GM10847 (cell line): ENCODE results near the gene ZFR.

Source experiments
- POLR2A ChIP-seq: IDR thresholded peaks from 2 replicates; pipeline ENCODE4 v1.6.1; 2011; ENCODE audit not compliant: insufficient read length; ENCODE audit errors: extremely low read depth

The ZFR gene

DNA sequence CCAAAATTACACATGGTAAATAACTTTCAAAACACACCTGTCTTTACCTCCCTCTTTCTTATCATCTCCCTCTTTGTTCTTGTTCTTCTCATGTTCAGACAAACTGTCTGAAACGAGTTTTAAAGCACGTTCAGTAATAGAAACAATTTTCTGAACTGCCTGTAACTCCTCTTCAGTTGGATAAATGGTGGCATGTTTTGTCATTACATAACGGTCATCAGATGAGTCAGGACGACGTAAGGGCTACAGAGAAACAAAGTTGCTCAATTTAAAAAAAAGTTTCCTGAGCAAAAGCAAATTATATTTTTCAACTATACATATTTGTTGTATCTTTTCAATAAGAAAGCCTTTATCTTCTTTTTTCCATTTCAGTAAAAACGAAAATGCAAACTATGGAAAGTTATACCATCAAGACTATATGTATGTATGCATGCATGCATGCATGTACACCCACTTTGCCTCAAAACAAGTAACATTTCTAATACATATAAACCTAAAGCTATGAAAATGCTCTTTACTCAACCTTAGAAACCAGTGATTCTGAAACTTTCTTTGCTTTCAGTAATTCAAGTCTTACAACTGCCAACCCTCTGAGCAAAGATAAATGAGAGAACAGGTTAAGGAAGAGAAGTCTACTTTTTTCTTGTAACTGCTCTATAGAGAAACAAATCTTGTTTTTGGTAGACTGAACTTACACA, 56.0 kb downstream of the ZFR start:
- TF ChIP-seq POLR2A, result no peak

DNA sequence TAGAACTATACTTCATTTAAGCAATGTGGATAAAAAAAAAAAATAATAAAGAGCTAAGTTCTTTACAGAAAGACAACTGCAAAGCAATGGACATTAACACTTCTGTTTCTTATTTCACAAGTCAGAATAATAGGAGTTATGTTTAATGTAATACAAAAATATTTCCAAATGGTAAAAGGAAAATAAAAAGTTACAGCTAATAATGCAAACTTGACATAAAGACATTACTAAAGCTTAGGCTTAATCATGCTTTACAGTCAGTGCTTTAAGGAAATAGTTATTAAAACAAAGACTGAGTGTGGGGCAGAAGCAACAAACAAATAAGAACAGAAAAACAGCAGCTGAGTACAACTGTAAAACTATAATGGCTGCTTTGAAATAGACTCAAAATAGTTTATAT, 56.7 kb downstream of the ZFR start:
- no peak for TF ChIP-seq POLR2A

DNA sequence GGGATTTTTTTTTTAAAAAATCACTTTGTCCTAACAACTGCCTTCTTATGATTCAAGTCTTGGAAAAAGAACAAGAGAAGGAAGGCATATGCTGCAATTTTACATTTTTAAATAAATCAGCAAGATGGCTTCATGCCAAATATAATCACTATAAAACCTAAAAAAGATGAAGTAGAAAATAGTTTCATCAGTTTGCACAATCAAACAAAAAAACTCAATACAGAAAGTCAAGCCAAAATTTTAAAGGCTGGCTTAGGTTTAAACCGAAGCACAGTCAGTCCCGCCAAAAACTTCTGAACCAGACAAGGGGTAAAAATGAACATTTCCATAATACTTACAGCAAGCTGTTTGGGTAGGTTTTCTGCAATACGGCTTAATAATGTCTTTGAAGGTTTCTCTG, 57.3 kb downstream of the ZFR start:
- no peak for TF ChIP-seq POLR2A

DNA sequence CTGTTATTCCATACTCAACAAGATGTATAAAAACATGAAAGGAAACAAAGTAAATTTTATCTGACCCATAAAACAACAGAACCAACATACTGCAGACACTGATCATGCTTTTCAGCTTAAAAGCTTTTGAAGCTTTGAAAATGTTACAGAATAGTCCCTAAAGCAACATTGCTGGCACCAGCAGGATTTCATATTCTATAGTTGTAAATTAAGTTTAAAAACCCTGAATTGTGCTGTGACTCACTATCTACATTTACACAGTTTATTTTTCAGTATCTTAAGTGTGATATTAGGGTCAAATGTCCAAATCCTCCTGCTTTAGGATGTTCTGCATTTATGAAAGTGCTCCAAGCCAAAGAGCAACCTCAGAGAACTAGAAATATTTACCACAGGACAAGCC, 59.9 kb downstream of the ZFR start:
- no peak for TF ChIP-seq POLR2A

DNA sequence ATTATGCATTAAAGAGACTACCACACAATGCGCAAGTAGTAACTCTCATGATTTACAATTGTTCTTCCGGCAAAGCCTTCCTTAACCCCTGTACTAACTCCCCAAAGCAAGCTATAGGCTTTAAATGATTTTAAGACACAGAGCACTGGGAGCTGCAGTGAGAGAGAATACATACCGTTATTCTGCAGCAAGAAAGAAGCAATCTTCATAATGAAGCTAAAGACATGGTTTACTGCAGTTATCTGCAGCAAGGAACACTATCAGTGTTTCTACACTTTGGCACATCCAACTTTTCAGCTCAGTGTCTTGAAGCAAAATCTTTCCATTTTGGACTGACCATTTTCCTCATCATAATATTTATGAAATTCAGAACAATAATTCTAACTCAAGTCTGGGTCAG, 61.0 kb downstream of the ZFR start:
- TF ChIP-seq POLR2A, result no peak

DNA sequence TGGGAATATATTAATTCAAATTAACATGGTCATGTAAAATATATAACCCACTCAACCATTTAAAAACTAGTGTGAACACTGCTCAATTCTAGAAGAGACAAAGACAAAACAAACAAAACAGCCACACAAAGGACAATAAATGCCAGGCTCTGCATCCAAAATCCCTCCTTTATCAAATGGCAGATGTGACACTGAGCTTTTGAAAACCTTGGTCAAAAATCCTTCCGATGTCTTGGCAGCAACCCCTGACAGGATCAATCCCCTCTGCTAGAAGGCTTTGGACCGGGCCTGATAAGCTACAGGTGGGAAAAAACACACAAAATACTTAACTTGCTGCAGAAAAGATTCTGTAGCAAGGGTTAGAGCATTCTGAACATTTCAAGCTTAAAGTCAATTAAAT, 61.5 kb downstream of the ZFR start:
- no peak for TF ChIP-seq POLR2A

DNA sequence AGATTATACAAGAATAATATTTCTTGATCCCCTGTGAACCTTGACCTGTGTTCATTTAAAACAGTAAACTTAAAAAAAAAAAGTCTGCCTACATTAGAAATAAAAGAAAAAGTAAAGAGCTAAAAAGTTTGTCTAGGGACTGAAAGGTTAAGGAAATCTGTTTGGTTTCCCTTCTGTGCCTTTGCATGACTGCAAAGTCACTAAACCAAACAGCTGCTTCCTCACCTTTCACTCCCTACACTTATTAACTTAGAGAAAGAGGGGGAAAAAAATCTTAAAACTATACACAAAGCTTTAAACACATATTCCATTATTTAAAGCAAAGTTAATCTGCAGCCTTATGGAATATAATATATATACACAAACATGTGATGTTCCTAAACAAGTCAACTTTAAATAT, 65.1 kb downstream of the ZFR start:
- TF ChIP-seq POLR2A, result no peak

DNA sequence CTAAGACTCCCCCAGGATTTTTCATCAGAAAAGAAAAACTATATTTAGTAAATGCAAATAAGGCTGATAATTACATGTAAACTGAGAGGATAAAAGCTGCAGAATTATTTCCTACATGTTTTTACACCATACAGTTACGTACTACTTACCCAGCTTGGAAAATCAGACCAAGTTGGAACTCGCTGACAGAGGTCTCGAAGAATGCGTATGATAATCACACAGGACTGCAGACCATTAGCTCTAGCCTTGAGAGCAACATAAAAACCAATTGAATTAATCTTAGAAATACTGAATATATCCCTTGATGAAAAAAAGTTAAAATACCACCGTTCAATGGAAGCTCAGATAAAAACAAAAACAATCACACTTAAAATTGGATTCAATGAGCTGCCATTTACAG, 65.6 kb downstream of the ZFR start:
- TF ChIP-seq POLR2A, result no peak

DNA sequence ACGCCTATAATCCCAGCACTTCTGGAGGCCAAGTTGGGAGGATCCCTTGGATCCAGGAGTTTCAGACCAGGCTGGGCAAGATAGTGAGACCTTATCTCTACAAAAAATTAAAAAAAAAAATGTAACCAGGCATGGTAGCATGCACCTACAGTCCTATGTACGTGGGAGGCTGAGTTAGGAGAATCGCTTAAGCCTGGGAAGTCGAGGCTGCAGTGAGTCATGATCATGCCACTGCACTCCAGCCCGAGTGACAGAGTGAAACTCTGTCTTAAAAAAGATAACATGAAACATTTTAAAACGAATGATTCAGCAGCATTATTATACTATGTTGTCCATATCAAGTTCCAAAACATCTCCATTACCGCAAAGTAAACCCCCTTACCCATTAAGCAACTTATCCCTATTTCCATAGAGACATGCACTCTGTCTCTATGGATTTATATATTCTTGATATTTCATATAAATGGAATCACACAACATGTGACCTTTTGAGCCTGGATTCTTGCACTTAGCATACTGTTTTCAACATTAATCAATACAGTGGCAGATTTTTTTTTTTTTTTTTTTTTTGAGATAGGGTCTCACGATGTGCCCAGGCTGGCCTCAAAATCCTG, 74.9 kb downstream of the ZFR start:
- no peak for TF ChIP-seq POLR2A

DNA sequence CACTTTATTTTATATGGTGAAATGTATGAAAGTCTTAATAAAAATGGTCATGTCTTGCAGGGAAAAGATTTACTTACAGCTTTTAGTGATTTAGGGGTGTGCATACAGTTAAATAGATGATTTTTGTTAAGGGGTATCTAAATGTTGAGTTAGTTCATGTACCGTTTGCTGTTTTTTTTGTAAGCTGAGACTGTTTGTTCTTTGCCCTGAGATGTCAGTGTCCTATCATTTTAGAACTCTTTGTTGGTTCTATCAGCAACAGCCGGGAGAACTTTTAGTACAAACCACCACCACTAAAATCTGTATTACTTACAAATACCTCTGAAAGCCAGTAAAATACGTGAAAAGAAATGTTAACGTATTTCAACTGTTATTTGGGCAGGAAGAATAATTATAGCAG, 75.5 kb downstream of the ZFR start:
- no peak for TF ChIP-seq POLR2A

DNA sequence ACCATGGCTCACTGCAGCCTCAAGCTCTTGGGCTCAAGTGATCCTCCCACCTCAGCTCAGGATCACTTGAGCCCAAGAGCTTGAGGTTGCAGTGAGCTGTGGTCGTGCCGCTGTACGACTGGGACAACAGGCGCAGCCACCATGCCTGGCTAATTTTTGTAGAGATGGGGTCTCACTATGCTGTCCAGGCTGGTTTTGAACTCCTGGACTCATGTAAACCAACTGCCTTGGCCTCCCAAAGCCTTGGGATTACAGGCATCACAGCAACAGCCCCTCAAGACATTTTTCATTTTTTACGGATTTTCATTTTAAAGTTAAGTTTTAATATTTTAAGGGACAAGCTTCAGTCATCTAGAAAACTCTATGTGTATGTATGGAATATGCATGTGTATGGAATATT, 78.9 kb downstream of the ZFR start:
- no peak for TF ChIP-seq POLR2A

DNA sequence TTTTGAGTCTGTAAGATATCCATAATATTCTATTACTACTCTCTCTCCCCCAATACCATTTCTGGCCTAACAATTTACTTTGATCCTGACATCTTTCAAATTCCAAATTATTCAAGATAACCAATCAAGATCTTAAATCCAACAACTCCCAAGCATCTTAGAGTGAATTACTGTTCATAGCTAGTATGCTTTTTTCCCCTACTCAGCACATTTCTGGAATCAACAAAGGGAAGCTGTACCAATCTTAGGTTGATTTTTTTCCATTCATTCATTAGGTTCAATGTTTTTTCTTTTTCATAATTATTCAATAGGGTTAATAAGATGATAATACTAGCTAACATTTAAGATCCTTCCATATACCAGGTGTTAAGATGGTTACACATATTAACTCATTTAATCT, 81.5 kb downstream of the ZFR start:
- no peak for TF ChIP-seq POLR2A

DNA sequence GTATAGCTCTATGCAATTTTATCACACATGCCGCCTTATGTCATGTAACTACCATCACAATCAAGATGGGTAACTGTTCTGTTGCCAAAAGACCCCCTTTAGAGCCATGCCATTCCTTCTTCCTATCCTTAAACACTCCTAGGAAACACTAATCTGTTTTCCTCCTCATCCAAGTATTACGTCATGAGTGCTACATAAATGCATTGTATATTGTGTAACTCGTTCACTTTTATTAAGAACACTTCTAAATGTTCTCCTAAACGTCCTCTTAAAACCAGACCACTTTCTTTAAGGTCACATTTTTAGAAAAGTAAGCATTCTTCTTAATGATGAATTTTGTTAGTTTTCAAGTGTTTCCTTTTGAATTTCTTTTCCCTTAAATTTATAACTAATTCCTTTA, 82.0 kb downstream of the ZFR start:
- TF ChIP-seq POLR2A, result no peak

DNA sequence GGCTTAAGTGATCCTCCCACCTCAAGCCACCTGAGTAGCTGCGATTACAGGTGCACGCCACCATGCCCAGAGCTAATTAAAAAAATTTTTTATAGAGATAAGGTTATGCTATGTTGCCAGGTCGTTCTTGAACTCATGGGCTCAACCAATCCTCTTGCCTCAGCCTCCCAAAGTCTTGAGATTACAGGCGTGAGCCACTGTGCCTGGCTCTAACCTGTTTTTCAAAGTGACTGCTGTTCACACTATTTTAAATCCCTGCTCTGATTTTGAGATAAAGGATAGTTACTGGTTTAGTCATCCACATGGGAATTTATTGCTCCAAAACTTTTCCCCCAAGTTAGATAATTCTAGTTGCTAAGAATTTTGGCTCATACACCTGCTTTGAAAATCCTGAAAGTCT, 83.6 kb downstream of the ZFR start:
- TF ChIP-seq POLR2A, result no peak

DNA sequence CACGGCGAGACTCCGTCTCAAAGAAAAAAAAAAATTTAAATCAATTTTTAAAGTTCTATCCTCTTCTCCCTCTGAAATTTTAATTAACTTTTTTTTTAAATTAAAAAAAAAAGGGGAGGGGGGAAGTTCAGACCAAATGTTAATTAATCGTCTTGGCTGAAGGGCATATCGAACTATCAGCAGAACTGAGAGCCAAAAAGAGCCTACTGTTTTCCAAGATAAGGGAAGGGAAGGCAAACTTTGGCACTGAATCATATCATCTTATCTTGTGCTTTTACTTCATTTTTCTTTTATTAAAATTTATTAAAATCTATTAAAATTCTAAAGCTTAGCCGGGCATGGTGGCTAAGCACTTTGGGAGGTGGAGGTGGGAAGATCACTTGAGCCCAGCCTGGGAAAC, 85.9 kb downstream of the ZFR start:
- TF ChIP-seq POLR2A, result no peak

DNA sequence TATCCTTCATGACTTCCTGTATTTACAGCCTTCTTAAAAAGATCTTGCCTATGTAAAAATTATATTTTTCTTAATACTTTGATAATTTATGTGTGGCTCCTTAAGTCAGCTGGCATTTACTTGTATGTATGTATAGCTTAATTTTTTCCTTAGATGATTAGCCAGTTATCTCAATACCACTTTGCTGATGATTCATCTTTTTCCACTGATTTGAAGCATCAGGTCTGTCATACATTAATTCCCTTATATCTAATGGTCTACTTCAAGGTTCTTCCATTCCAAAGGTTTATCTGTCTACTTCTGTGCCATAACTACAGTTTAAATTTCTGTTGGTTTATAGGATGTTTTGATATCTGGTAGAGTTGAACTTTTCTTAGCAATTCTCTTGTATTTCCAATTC, 86.9 kb downstream of the ZFR start:
- TF ChIP-seq POLR2A, result no peak

DNA sequence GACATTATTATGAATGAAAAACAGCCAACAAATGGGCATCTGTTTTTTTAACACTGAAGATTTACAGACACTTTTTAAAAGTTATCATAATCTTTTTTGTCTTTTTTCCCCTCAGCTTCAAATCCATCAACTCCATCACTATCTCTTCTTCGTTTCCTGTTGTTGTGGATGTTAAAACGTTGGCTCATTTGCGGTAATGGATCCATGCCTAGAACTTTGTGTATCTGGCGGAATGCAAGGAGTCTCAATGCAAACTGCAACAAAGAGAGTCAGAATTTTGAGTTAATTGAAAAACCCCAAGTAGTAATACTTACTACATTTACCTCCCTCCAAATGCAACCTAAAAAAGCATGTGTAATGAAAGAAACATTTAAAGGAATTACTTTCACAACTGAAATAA, 88.9 kb downstream of the ZFR start:
- no peak for TF ChIP-seq POLR2A
